Stimulated activated memory B cell treated with anti-CD40 and anti-IgM and Interleukin-4, amounts not matched to agents 10 μg/mL and 1 μg/mL and 100 μg/mL, for 72 hours (primary cell): ENCODE results near the gene POU2AF2.
"Not testable (repeated sequence)": the region's sequence is repeated elsewhere in the genome, so short reads cannot be mapped to it uniquely, and the experiment has no call there.

Experiments used
- ATAC-seq: fragments of 150-1000 bp; cut with Tn5 transposase; 2 replicates; pipeline ENCODE4 v1.10.0; 2021
- H3K27ac Mint-ChIP-seq: one replicate; pipeline ENCODE4 v1.8.0; 2022; ENCODE audit warnings: mild to moderate bottlenecking, mixed read lengths
- H3K27me3 Mint-ChIP-seq: one replicate; pipeline ENCODE4 v1.8.0; 2022; ENCODE audit warnings: mixed read lengths
- H3K36me3 Mint-ChIP-seq: one replicate; pipeline ENCODE4 v1.8.0; 2022; ENCODE audit warnings: mixed read lengths
- H3K4me1 Mint-ChIP-seq: one replicate; pipeline ENCODE4 v1.8.0; 2022; ENCODE audit warnings: mixed read lengths
- H3K4me3 Mint-ChIP-seq: one replicate; pipeline ENCODE4 v1.8.0; 2022; ENCODE audit warnings: mild to moderate bottlenecking, moderate library complexity, mixed read lengths
- H3K9me3 Mint-ChIP-seq: one replicate; pipeline ENCODE4 v1.8.0; 2022; ENCODE audit warnings: mixed read lengths

The POU2AF2 gene

GRCh38 chr11:111305876-111306275, 60.4 kb downstream of the POU2AF2 start:
- Mint-ChIP-seq H3K27ac (no peak overlapping the region), H3K4me3 (no peak overlapping the region), H3K27me3 (peaks cover 8% of the 10 kb centered on the region), H3K9me3 (no peaks in the 10 kb centered on the region), H3K36me3 (peaks cover 5% of the 10 kb centered on the region), H3K4me1 (peaks cover 15% of the 10 kb centered on the region)
- ATAC-seq = no peak

GRCh38 chr11:111306321-111306720, 60.8 kb downstream of the POU2AF2 start:
- peaks cover 11% of the 10 kb centered on the region for H3K4me1 Mint-ChIP-seq
- no peaks in the 10 kb centered on the region for H3K9me3 Mint-ChIP-seq
- H3K27me3 Mint-ChIP-seq = peaks cover 8% of the 10 kb centered on the region
- H3K4me3 Mint-ChIP-seq = no peak overlapping the region
- ATAC-seq = no peak
- peaks cover 5% of the 10 kb centered on the region for H3K36me3 Mint-ChIP-seq
- H3K27ac Mint-ChIP-seq = no peak overlapping the region

- H3K4me3 Mint-ChIP-seq = no peak overlapping the region
- no peaks in the 10 kb centered on the region for H3K9me3 Mint-ChIP-seq
- H3K27me3 Mint-ChIP-seq = peaks cover 8% of the 10 kb centered on the region
- no peak overlapping the region for H3K27ac Mint-ChIP-seq
- peaks cover 8% of the 10 kb centered on the region for H3K4me1 Mint-ChIP-seq
- no peak for ATAC-seq
- H3K36me3 Mint-ChIP-seq = peaks cover 5% of the 10 kb centered on the region
These were observed 62.1 kb downstream of the POU2AF2 start for GRCh38 chr11:111307472-111308108.

- Mint-ChIP-seq H3K4me3 (no peak overlapping the region), H3K27ac (no peak overlapping the region), H3K9me3 (peaks cover 3% of the 10 kb centered on the region), H3K4me1 (peaks cover 2% of the 10 kb centered on the region), H3K36me3 (peaks cover 9% of the 10 kb centered on the region), H3K27me3 (peaks cover 8% of the 10 kb centered on the region)
- no peak for ATAC-seq
These were observed 62.6 kb downstream of the POU2AF2 start for GRCh38 chr11:111308140-111308539.

GRCh38 chr11:111309215-111309915, 63.8 kb downstream of the POU2AF2 start:
- Mint-ChIP-seq H3K27me3 (peaks cover 8% of the 10 kb centered on the region), H3K36me3 (peaks cover 13% of the 10 kb centered on the region), H3K4me3 (no peak overlapping the region), H3K27ac (no peak overlapping the region), H3K9me3 (peaks cover 6% of the 10 kb centered on the region), H3K4me1 (no peaks in the 10 kb centered on the region)
- ATAC-seq = no peak

- H3K9me3 Mint-ChIP-seq = peaks cover 6% of the 10 kb centered on the region
- peaks cover 8% of the 10 kb centered on the region for H3K27me3 Mint-ChIP-seq
- no peak for ATAC-seq
- H3K36me3 Mint-ChIP-seq = peaks cover 18% of the 10 kb centered on the region
- no peaks in the 10 kb centered on the region for H3K4me1 Mint-ChIP-seq
- no peak overlapping the region for H3K4me3 Mint-ChIP-seq
- H3K27ac Mint-ChIP-seq = no peak overlapping the region
These were observed 64.6 kb downstream of the POU2AF2 start for GRCh38 chr11:111310088-111310487.

GRCh38 chr11:111310723-111311122, 65.2 kb downstream of the POU2AF2 start:
- Mint-ChIP-seq H3K27ac (no peak overlapping the region), H3K4me1 (no peaks in the 10 kb centered on the region), H3K9me3 (peaks cover 9% of the 10 kb centered on the region), H3K27me3 (peaks cover 8% of the 10 kb centered on the region), H3K36me3 (peaks cover 24% of the 10 kb centered on the region), H3K4me3 (no peak overlapping the region)
- no peak for ATAC-seq

GRCh38 chr11:111312076-111312475, 66.6 kb downstream of the POU2AF2 start:
- Mint-ChIP-seq H3K27me3 (peaks cover 8% of the 10 kb centered on the region), H3K27ac (no peak overlapping the region), H3K4me3 (no peak overlapping the region), H3K4me1 (no peaks in the 10 kb centered on the region), H3K36me3 (peaks cover 32% of the 10 kb centered on the region), H3K9me3 (peaks cover 9% of the 10 kb centered on the region)
- ATAC-seq = no peak

- Mint-ChIP-seq H3K9me3 (peaks cover 3% of the 10 kb centered on the region), H3K4me3 (no peak overlapping the region), H3K27ac (no peak overlapping the region), H3K4me1 (no peaks in the 10 kb centered on the region), H3K36me3 (peaks cover 20% of the 10 kb centered on the region), H3K27me3 (no peaks in the 10 kb centered on the region)
- no peak for ATAC-seq
These were observed 73.8 kb downstream of the POU2AF2 start for GRCh38 chr11:111319296-111319695.

- not testable (repeated sequence) for H3K27ac Mint-ChIP-seq, ATAC-seq, H3K27me3 Mint-ChIP-seq, H3K9me3 Mint-ChIP-seq, H3K4me1 Mint-ChIP-seq, H3K4me3 Mint-ChIP-seq
- peaks cover 13% of the 10 kb centered on the region for H3K36me3 Mint-ChIP-seq
These were observed 74.7 kb downstream of the POU2AF2 start for GRCh38 chr11:111320199-111320598.

- Mint-ChIP-seq H3K9me3 (no peaks in the 10 kb centered on the region), H3K36me3 (peaks cover 9% of the 10 kb centered on the region), H3K27me3 (no peaks in the 10 kb centered on the region), H3K27ac (no peak overlapping the region), H3K4me3 (no peak overlapping the region), H3K4me1 (no peaks in the 10 kb centered on the region)
- ATAC-seq = no peak
These were observed 75.4 kb downstream of the POU2AF2 start for GRCh38 chr11:111320728-111321568.

- no peak for ATAC-seq
- H3K9me3 Mint-ChIP-seq = no peaks in the 10 kb centered on the region
- no peaks in the 10 kb centered on the region for H3K4me1 Mint-ChIP-seq
- H3K27me3 Mint-ChIP-seq = no peaks in the 10 kb centered on the region
- H3K36me3 Mint-ChIP-seq = peaks cover 6% of the 10 kb centered on the region
- H3K4me3 Mint-ChIP-seq = no peak overlapping the region
- no peak overlapping the region for H3K27ac Mint-ChIP-seq
These were observed 77.0 kb downstream of the POU2AF2 start for GRCh38 chr11:111322534-111322933.

GRCh38 chr11:111324277-111324720, 78.8 kb downstream of the POU2AF2 start:
- Mint-ChIP-seq H3K36me3 (peaks cover 6% of the 10 kb centered on the region), H3K27me3 (no peaks in the 10 kb centered on the region), H3K4me3 (no peak overlapping the region), H3K27ac (no peak overlapping the region), H3K4me1 (peaks cover 4% of the 10 kb centered on the region), H3K9me3 (no peaks in the 10 kb centered on the region)
- ATAC-seq = no peak

- no peak overlapping the region for H3K27ac Mint-ChIP-seq
- H3K36me3 Mint-ChIP-seq = peaks cover 6% of the 10 kb centered on the region
- H3K9me3 Mint-ChIP-seq = no peaks in the 10 kb centered on the region
- no peaks in the 10 kb centered on the region for H3K27me3 Mint-ChIP-seq
- H3K4me1 Mint-ChIP-seq = peaks cover 6% of the 10 kb centered on the region
- no peak overlapping the region for H3K4me3 Mint-ChIP-seq
- ATAC-seq = no peak
These were observed 79.7 kb downstream of the POU2AF2 start for GRCh38 chr11:111325259-111325658.

GRCh38 chr11:111326824-111327223, 81.3 kb downstream of the POU2AF2 start:
- no peak overlapping the region for H3K4me3 Mint-ChIP-seq
- H3K4me1 Mint-ChIP-seq = peaks cover 6% of the 10 kb centered on the region
- no peaks in the 10 kb centered on the region for H3K9me3 Mint-ChIP-seq
- no peak for ATAC-seq
- no peak overlapping the region for H3K27ac Mint-ChIP-seq
- H3K36me3 Mint-ChIP-seq = peaks cover 6% of the 10 kb centered on the region
- no peaks in the 10 kb centered on the region for H3K27me3 Mint-ChIP-seq
